Epithelial cell of esophagus (primary cell): Measurements from ENCODE around the gene MYO5B.

Experiments used
- DNase-seq: peaks from one replicate; pipeline ENCODE4 v3.0.0; 2010; ENCODE audit warnings: low read depth
- H3K4me3 ChIP-seq: 2 replicates; pipeline ENCODE4 v1.5.1; 2011; ENCODE audit warnings: mild to moderate bottlenecking, low read length, control low read depth
- CTCF ChIP-seq: IDR thresholded peaks from 2 replicates; pipeline ENCODE4 v1.5.1; 2011; ENCODE audit warnings: low read depth, mild to moderate bottlenecking, low read length, control low read depth, inconsistent platforms; ENCODE audit not compliant: insufficient read depth; ENCODE audit errors: missing control alignments

MYO5B gene

GRCh38 chr18:49966090-49966489, 228.9 kb downstream of the MYO5B start:
- TF ChIP-seq CTCF, result no peak
- no peak overlapping the region for H3K4me3 ChIP-seq
- no peak for DNase-seq

- H3K4me3 ChIP-seq, result no peak overlapping the region
- no peak for DNase-seq
- TF ChIP-seq CTCF, result no peak
Measured at GRCh38 chr18:49963217-49963616, 231.7 kb downstream of the MYO5B start.

GRCh38 chr18:49961271-49961670, 233.7 kb downstream of the MYO5B start:
- no peak for TF ChIP-seq CTCF

GRCh38 chr18:49960376-49960775, 234.6 kb downstream of the MYO5B start:
- no peak for DNase-seq
- no peak overlapping the region for H3K4me3 ChIP-seq
- no peak for TF ChIP-seq CTCF

More at GRCh38 chr18:49961271-49961670, 233.7 kb downstream of the MYO5B start:
- DNase-seq, result no peak
- no peak overlapping the region for H3K4me3 ChIP-seq

GRCh38 chr18:49959176-49959575, 235.8 kb downstream of the MYO5B start:
- H3K4me3 ChIP-seq, result no peak overlapping the region
- TF ChIP-seq CTCF, result no peak
- no peak for DNase-seq

GRCh38 chr18:49955263-49955662, 239.7 kb downstream of the MYO5B start:
- no peak overlapping the region for H3K4me3 ChIP-seq
- TF ChIP-seq CTCF, result no peak
- no peak for DNase-seq

- DNase-seq, result no peak
- no peak for TF ChIP-seq CTCF
- no peak overlapping the region for H3K4me3 ChIP-seq
Measured at GRCh38 chr18:49953391-49953790, 241.6 kb downstream of the MYO5B start.
